ENCODE measurements around the gene SLC2A11. TPM values are rescaled to one million over a fixed set of nuclear protein-coding genes. Genes with fewer than 3 reads are reported as not detected.

SLC2A11 gene
- polyA plus RNA-seq, 1 donor from 2014 or later = 45.7 TPM

GRCh38 chr22:23896523-23897186, 39.0 kb downstream of the SLC2A11 start (continued):
- TF ChIP-seq MXI1 (conservative IDR thresholded peaks at IDR 0.05; ENCODE audit: poor library complexity, severe bottlenecking) (no peak), SMC3 (conservative IDR thresholded peaks at IDR 0.05; ENCODE audit: poor library complexity) (no peak), POLR2AphosphoS5 (IDR thresholded peaks at IDR 0.05) (no peak), EP300 (conservative IDR thresholded peaks at IDR 0.05; ENCODE audit: poor library complexity, severe bottlenecking) (no peak)

GRCh38 chr22:23897320-23897719, 39.6 kb downstream of the SLC2A11 start:
- Histone ChIP-seq H3K9me2 (ENCODE audit: insufficient read depth, low read length) (no peaks in the 10 kb centered on the region), H3K4me3 (ENCODE audit: low read length) (no peak overlapping the region), H3K27me3 (ENCODE audit: insufficient read depth, low read depth, low read length) (no peaks in the 10 kb centered on the region), H3F3A (ENCODE audit: insufficient read depth, low read length, poor library complexity, severe bottlenecking) (no peaks in the 10 kb centered on the region), H3K9me3 (ENCODE audit: low read length) (no peaks in the 10 kb centered on the region), H4K20me1 (ENCODE audit: insufficient read depth) (no peaks in the 10 kb centered on the region), H3K79me2 (replicated peaks; ENCODE audit: insufficient read depth, low read length) (no peaks in the 10 kb centered on the region), H3K36me3 (ENCODE audit: insufficient read depth, low read length) (no peaks in the 10 kb centered on the region), H3K27ac (ENCODE audit: low read length) (no peak overlapping the region), H3K4me2 (ENCODE audit: low read length) (no peak overlapping the region), H3K9ac (ENCODE audit: low read length) (no peak overlapping the region), H2AFZ (ENCODE audit: low read depth, low read length) (no peak overlapping the region)
- TF ChIP-seq CTCF (IDR thresholded peaks at IDR 0.05; ENCODE audit: poor library complexity, severe bottlenecking) = no peak
- TF ChIP-seq RAD21 (conservative IDR thresholded peaks at IDR 0.05) = no peak
- no peak for TF ChIP-seq REST (IDR thresholded peaks at IDR 0.05; ENCODE audit: borderline replicate concordance)
- TF ChIP-seq EZH2 (IDR thresholded peaks at IDR 0.05; ENCODE audit: borderline replicate concordance, insufficient read depth, low read length, poor library complexity, severe bottlenecking) = no peak
- no peak for TF ChIP-seq POLR2AphosphoS5 (IDR thresholded peaks at IDR 0.05)
- no peak for TF ChIP-seq TAF1 (IDR thresholded peaks at IDR 0.05; ENCODE audit: low read depth)

- Histone ChIP-seq H3K9ac (ENCODE audit: low read length) (no peak overlapping the region), H3K36me3 (ENCODE audit: insufficient read depth, low read length) (no peaks in the 10 kb centered on the region), H3K4me2 (ENCODE audit: low read length) (no peak overlapping the region), H4K20me1 (ENCODE audit: insufficient read depth) (no peaks in the 10 kb centered on the region), H3K4me3 (ENCODE audit: low read length) (no peak overlapping the region), H3K9me2 (ENCODE audit: insufficient read depth, low read length) (no peaks in the 10 kb centered on the region), H3K9me3 (ENCODE audit: low read length) (no peaks in the 10 kb centered on the region), H3F3A (ENCODE audit: insufficient read depth, low read length, poor library complexity, severe bottlenecking) (no peaks in the 10 kb centered on the region), H3K27me3 (ENCODE audit: insufficient read depth, low read depth, low read length) (no peaks in the 10 kb centered on the region), H3K27ac (ENCODE audit: low read length) (no peak overlapping the region), H2AFZ (ENCODE audit: low read depth, low read length) (no peak overlapping the region), H3K79me2 (replicated peaks; ENCODE audit: insufficient read depth, low read length) (no peaks in the 10 kb centered on the region)
- no peak for TF ChIP-seq REST (IDR thresholded peaks at IDR 0.05; ENCODE audit: borderline replicate concordance)
- no peak for TF ChIP-seq RAD21 (conservative IDR thresholded peaks at IDR 0.05)
- TF ChIP-seq TAF1 (IDR thresholded peaks at IDR 0.05; ENCODE audit: low read depth) = no peak
- no peak for TF ChIP-seq MXI1 (conservative IDR thresholded peaks at IDR 0.05; ENCODE audit: poor library complexity, severe bottlenecking)
- TF ChIP-seq CTCF (IDR thresholded peaks at IDR 0.05; ENCODE audit: poor library complexity, severe bottlenecking) = no peak
- TF ChIP-seq EP300 (conservative IDR thresholded peaks at IDR 0.05; ENCODE audit: poor library complexity, severe bottlenecking) = no peak
- TF ChIP-seq POLR2AphosphoS5 (IDR thresholded peaks at IDR 0.05) = no peak
- TF ChIP-seq EZH2 (IDR thresholded peaks at IDR 0.05; ENCODE audit: borderline replicate concordance, insufficient read depth, low read length, poor library complexity, severe bottlenecking) = no peak
- TF ChIP-seq SMC3 (conservative IDR thresholded peaks at IDR 0.05; ENCODE audit: poor library complexity) = no peak
These were observed 40.6 kb downstream of the SLC2A11 start for GRCh38 chr22:23898006-23898974.
